HepG2 (cell line): Measurements from ENCODE around the gene OR1F1. TPM values are rescaled to one million over a fixed set of nuclear protein-coding genes. Genes with fewer than 3 reads are reported as not detected.

Experiments
- KDM2A ChIP-seq: sonication (generic); formaldehyde crosslinking; IDR thresholded peaks from 2 replicates; pipeline ENCODE4 v1.4.0; 2020; ENCODE audit warnings: low read depth, missing genetic modification reagents, borderline replicate concordance
- REST ChIP-seq, 2 experiments: IDR thresholded peaks; 2 replicates each; pipeline ENCODE4 v1.6.1; 2011 to 2012; ENCODE audit warnings: low read length in 2 of 2, borderline replicate concordance in 1 of 2, low read depth in 1 of 2, mild to moderate bottlenecking in 1 of 2, moderate library complexity in 1 of 2
- SRSF1 ChIP-seq: fragments of 200-400 bp; formaldehyde crosslinking; optimal IDR thresholded peaks from 2 replicates; pipeline ENCODE3; 2017; ENCODE audit warnings: mild to moderate bottlenecking, low read depth, low read length, moderate library complexity
- ZNF430 ChIP-seq: sonication (generic); formaldehyde crosslinking; IDR thresholded peaks from 2 replicates; pipeline ENCODE4 v1.9.0; 2021; ENCODE audit warnings: mild to moderate bottlenecking, missing genetic modification reagents
- polyA plus RNA-seq, 8 experiments: library from polyadenylated mRNA; depleted of rRNA in 3 of 8; stranded (reverse) in 7 of 8; unstranded in 1 of 8; fragments of >200 nt; fragmentation: Illumina TruSeq in 4 of 8; extraction: Trizol in 4 of 8; gene quantifications; 2 replicates each; pipeline versions ENCODE4 v1.2.1 to v1.2.3, GENCODE V29; 2011 to 2016; ENCODE audit warnings: low read depth in 4 of 8, missing spikeins in 1 of 8, mixed read lengths in 1 of 8; ENCODE audit not compliant: insufficient read depth in 1 of 8
- total RNA-seq, 5 experiments: library from RNA; depleted of rRNA; stranded (reverse); fragments of >200 nt; fragmentation: Illumina TruSeq; extraction: Trizol; gene quantifications; 2 replicates each; pipeline ENCODE4 v1.2.3, GENCODE V29; 2016; ENCODE audit warnings: low read depth in 1 of 5
- TF ChIP-seq, protein P1 (sequence below): sonication (generic); formaldehyde crosslinking; IDR thresholded peaks from 2 replicates; pipeline ENCODE4 v1.4.0; 2020; ENCODE audit warnings: mild to moderate bottlenecking, low read depth, missing genetic modification reagents
- TF ChIP-seq, protein P2 (sequence below): sonication (generic); formaldehyde crosslinking; IDR thresholded peaks from 2 replicates; pipeline ENCODE4 v1.4.0; 2020; ENCODE audit warnings: missing genetic modification reagents, borderline replicate concordance

OR1F1 gene
- total and polyA plus RNA-seq, 2 of the 13 experiments (the other 11 are each of a cell fraction or from before 2014, with no cell fraction given): 0.90 TPM; not detected in 1

DNA sequence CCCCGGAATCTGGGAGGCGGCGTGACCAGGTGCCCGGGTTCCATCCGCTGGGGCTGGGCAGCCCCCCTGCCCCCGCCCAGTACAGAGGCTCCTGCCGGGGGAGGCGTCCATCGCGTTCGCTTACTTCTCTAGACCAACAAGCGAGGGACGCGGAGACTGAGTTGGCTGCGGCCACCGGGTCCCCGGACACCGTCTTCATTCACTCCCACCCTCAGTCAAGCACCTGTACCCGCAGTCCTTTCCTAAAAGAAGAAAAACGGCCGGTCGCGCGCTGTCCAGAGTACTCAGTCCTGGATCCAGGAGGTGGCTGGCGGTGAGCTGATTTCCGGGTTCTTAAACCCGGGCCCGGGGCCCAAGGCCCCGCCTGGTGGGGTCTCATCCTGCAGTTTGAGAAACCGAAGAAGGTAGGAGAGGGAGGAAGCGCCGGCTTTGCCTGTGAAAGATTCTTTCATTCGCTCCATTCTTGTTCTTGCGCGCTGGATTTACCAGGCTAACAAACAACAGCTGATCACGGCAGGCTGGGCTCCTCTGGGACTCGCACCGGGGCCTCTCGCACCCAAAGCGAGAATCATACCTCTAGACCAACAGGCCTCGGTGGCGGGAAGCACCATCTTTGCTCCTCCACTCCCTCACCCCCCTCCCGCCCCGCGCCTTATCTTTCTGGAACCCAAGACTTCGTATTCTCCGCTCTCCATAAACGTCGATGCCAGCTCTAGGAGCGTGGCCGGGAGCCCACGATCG, 17.4 kb upstream of the OR1F1 start (continued):
- TF ChIP-seq, protein P1, sequence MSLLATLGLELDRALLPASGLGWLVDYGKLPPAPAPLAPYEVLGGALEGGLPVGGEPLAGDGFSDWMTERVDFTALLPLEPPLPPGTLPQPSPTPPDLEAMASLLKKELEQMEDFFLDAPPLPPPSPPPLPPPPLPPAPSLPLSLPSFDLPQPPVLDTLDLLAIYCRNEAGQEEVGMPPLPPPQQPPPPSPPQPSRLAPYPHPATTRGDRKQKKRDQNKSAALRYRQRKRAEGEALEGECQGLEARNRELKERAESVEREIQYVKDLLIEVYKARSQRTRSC (CRISPR knock-in tag): no peak
- TF ChIP-seq, protein P2, sequence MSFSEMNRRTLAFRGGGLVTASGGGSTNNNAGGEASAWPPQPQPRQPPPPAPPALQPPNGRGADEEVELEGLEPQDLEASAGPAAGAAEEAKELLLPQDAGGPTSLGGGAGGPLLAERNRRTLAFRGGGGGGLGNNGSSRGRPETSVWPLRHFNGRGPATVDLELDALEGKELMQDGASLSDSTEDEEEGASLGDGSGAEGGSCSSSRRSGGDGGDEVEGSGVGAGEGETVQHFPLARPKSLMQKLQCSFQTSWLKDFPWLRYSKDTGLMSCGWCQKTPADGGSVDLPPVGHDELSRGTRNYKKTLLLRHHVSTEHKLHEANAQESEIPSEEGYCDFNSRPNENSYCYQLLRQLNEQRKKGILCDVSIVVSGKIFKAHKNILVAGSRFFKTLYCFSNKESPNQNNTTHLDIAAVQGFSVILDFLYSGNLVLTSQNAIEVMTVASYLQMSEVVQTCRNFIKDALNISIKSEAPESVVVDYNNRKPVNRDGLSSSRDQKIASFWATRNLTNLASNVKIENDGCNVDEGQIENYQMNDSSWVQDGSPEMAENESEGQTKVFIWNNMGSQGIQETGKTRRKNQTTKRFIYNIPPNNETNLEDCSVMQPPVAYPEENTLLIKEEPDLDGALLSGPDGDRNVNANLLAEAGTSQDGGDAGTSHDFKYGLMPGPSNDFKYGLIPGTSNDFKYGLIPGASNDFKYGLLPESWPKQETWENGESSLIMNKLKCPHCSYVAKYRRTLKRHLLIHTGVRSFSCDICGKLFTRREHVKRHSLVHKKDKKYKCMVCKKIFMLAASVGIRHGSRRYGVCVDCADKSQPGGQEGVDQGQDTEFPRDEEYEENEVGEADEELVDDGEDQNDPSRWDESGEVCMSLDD (CRISPR knock-in tag): no peak
- TF ChIP-seq ZNF430 (CRISPR knock-in tag): 0 out of 2 replicates have a peak, but pooled peaks have one; percentile 32
- 0 out of 2 replicates have a peak, but pooled peaks have one; percentile 26 for TF ChIP-seq KDM2A
- TF ChIP-seq SRSF1: peak; percentile 25
- TF ChIP-seq REST (IDR thresholded peaks at IDR 0.05; ENCODE audit: borderline replicate concordance in 1 of 2, low read depth in 1 of 2, low read length in 2 of 2): peak; percentile 16 to 88
